Endodermal cell (in vitro differentiated cells): Measurements from ENCODE around the gene TCF20. TPM values are rescaled to one million over a fixed set of nuclear protein-coding genes. Genes with fewer than 3 reads are reported as not detected.

Experiments
- DNase-seq: peaks from one replicate; pipeline ENCODE4 v3.0.0-alpha.2; 2017
- H3K27ac ChIP-seq: 2 replicates; pipeline ENCODE4 v1.5.1; 2013; ENCODE audit warnings: mild to moderate bottlenecking, low read depth, low read length, moderate library complexity
- H3K27me3 ChIP-seq: 2 replicates; pipeline ENCODE4 v1.6.1; 2013; ENCODE audit warnings: mild to moderate bottlenecking, low read length, moderate library complexity; ENCODE audit not compliant: insufficient read depth, control insufficient read depth, poor library complexity, severe bottlenecking
- H3K36me3 ChIP-seq: 2 replicates; pipeline ENCODE4 v1.7.0; 2013; ENCODE audit warnings: mild to moderate bottlenecking, low read length, moderate library complexity; ENCODE audit not compliant: control insufficient read depth, insufficient read depth
- H3K4me1 ChIP-seq: one replicate; pipeline ENCODE4 v1.7.0; 2013; ENCODE audit warnings: low read length; ENCODE audit not compliant: control insufficient read depth, insufficient read depth
- H3K4me3 ChIP-seq: 2 replicates; pipeline ENCODE4 v1.5.1; 2013; ENCODE audit warnings: mild to moderate bottlenecking, low read length, moderate library complexity
- H3K9ac ChIP-seq: 2 replicates; pipeline ENCODE4 v1.6.1; 2013; ENCODE audit warnings: mild to moderate bottlenecking, low read length, moderate library complexity; ENCODE audit not compliant: poor library complexity, severe bottlenecking; ENCODE audit errors: extremely low read depth
- H3K9me3 ChIP-seq: 2 replicates; pipeline ENCODE4 v1.6.1; 2013; ENCODE audit warnings: mild to moderate bottlenecking, low read length, moderate library complexity; ENCODE audit not compliant: control insufficient read depth
- H3K27ac Mint-ChIP-seq: 2 replicates; pipeline ENCODE4 v1.8.0; 2020; ENCODE audit warnings: mixed read lengths
- H3K27me3 Mint-ChIP-seq: 2 replicates; pipeline ENCODE4 v1.8.0; 2021; ENCODE audit warnings: mild to moderate bottlenecking, mixed read lengths; ENCODE audit not compliant: insufficient read depth
- H3K36me3 Mint-ChIP-seq: 2 replicates; pipeline ENCODE4 v1.8.0; 2020; ENCODE audit warnings: low read depth, mixed read lengths
- H3K4me1 Mint-ChIP-seq: 2 replicates; pipeline ENCODE4 v1.8.0; 2020; ENCODE audit warnings: mixed read lengths
- H3K4me3 Mint-ChIP-seq: 2 replicates; pipeline ENCODE4 v1.8.0; 2020; ENCODE audit warnings: mild to moderate bottlenecking, moderate library complexity, mixed read lengths
- H3K9me3 Mint-ChIP-seq: 2 replicates; pipeline ENCODE4 v1.8.0; 2020; ENCODE audit warnings: mild to moderate bottlenecking, mixed read lengths
- WGBS, 2 experiments: methylation state at CpG; one replicate each; pipeline versions ENCODE4 v1.1.5 to v1.1.7; 2013; ENCODE audit warnings: missing lambda C conversion rate in 2 of 2, mixed read lengths in 1 of 2; ENCODE audit not compliant: insufficient coverage in 1 of 2, insufficient read length in 1 of 2; 5-methylcytosine and 5-hydroxymethylcytosine counted together
- total RNA-seq, 2 donors: library from RNA; stranded (reverse); fragmentation: NEBNext Ultra II Directional in 1 of 2; extraction: Animal tissue kit (Norgen Biotek cat#: 25700) in 1 of 2; gene quantifications; 2 replicates in 1 of 2; 3 replicates in 1 of 2; pipeline ENCODE4 v1.2.1, GENCODE V29; 2021
- TF ChIP-seq, protein P1 (sequence below): fragments of 200-600 bp; sonication (generic); conservative IDR thresholded peaks from 2 replicates; pipeline ENCODE4 v1.5.0; 2021; ENCODE audit warnings: antibody characterized with exemption, mild to moderate bottlenecking

Gene TCF20
- total RNA-seq, 2 donors from 2014 or later, result 113 to 134 TPM

DNA sequence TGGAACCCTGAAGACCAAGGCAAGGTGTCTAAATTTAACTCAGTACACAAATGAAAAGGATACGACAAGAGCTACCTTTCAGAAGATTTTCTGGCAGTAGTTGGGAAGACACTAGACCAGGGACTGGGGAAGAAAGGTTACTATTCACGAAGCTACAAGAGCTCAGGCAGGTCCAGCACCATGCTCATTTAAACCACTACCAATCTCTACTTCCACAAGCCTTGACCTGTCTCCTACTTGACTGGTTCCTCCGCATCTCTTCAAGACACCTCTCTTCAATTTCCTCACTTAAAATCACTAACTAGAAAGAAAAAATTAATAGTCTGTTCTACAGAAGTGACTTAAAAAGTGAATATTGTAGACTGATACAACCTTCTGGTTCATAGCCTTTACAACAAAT is 22.9 kb downstream of the TCF20 start:
- Mint-ChIP-seq H3K27ac (no peak overlapping the region), H3K4me1 (peaks cover 12% of the 10 kb centered on the region), H3K4me3 (no peak overlapping the region), H3K9me3 (no peaks in the 10 kb centered on the region), H3K27me3 (no peaks in the 10 kb centered on the region), H3K36me3 (peaks cover 32% of the 10 kb centered on the region)
- WGBS, 2 experiments, result 86 to 98% methylated on average over 1 to 3 of the region's 3 CpGs
- H3K27me3 ChIP-seq, result no peaks in the 10 kb centered on the region
- DNase-seq, result no peak
- no peaks in the 10 kb centered on the region for H3K9me3 ChIP-seq
- H3K36me3 ChIP-seq, result peaks cover 6% of the 10 kb centered on the region
- H3K27ac ChIP-seq, result no peak overlapping the region
- H3K4me1 ChIP-seq, result peaks cover 5% of the 10 kb centered on the region
- no peak overlapping the region for H3K4me3 ChIP-seq
- TF ChIP-seq, protein P1, sequence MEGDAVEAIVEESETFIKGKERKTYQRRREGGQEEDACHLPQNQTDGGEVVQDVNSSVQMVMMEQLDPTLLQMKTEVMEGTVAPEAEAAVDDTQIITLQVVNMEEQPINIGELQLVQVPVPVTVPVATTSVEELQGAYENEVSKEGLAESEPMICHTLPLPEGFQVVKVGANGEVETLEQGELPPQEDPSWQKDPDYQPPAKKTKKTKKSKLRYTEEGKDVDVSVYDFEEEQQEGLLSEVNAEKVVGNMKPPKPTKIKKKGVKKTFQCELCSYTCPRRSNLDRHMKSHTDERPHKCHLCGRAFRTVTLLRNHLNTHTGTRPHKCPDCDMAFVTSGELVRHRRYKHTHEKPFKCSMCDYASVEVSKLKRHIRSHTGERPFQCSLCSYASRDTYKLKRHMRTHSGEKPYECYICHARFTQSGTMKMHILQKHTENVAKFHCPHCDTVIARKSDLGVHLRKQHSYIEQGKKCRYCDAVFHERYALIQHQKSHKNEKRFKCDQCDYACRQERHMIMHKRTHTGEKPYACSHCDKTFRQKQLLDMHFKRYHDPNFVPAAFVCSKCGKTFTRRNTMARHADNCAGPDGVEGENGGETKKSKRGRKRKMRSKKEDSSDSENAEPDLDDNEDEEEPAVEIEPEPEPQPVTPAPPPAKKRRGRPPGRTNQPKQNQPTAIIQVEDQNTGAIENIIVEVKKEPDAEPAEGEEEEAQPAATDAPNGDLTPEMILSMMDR, result no peak
- no peak overlapping the region for H3K9ac ChIP-seq

DNA sequence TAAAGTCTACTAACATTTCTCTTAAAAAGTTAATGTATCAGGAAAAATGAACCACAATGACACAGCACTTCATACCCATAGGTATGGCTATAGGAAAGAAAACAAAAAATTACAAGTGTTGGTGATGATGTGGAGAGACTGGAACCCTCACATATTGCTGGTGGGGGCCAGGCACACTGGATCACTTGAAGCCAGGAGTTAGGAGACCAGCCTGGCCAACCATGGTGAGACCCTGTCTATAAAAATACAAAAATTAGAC is 26.7 kb downstream of the TCF20 start:
- Mint-ChIP-seq H3K4me3 (no peak overlapping the region), H3K4me1 (peaks cover under 1% of the 10 kb centered on the region), H3K27me3 (no peaks in the 10 kb centered on the region), H3K36me3 (peaks cover 36% of the 10 kb centered on the region), H3K27ac (no peak overlapping the region), H3K9me3 (peaks cover 8% of the 10 kb centered on the region)
- Histone ChIP-seq H3K36me3 (peaks cover 22% of the 10 kb centered on the region), H3K27ac (no peak overlapping the region), H3K27me3 (no peaks in the 10 kb centered on the region), H3K4me1 (no peaks in the 10 kb centered on the region), H3K9ac (no peak overlapping the region), H3K9me3 (peaks cover 1% of the 10 kb centered on the region), H3K4me3 (no peak overlapping the region)
- no peak for DNase-seq
- TF ChIP-seq, protein P1, result no peak

DNA sequence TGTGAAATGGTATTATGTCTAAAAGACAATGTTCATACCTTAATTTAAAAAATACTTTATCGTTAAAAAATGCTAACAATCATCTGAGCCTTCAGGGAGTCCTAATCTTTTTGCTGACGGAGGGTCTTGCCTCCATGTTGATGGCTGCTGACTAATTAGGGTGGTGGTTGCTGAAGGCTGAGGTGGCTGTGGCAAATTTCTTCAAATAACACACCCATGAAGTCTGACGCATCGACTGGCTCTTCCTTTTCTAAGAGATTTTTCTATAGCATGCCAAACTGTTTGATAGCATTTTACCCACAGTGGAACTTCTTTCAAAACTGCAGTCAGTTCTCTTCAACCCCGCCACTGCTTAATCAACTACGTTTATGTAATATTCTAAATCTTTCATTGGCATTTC is 33.6 kb downstream of the TCF20 start:
- TF ChIP-seq, protein P1, result no peak
- Histone ChIP-seq H3K9ac (no peak overlapping the region), H3K9me3 (peaks cover 19% of the 10 kb centered on the region), H3K27ac (no peak overlapping the region), H3K4me1 (peaks cover 10% of the 10 kb centered on the region), H3K36me3 (peaks cover 36% of the 10 kb centered on the region), H3K27me3 (no peaks in the 10 kb centered on the region), H3K4me3 (no peak overlapping the region)
- peaks cover 25% of the 10 kb centered on the region for H3K9me3 Mint-ChIP-seq
- no peak overlapping the region for H3K4me3 Mint-ChIP-seq
- peaks cover 23% of the 10 kb centered on the region for H3K4me1 Mint-ChIP-seq
- 96 to 99% methylated on average over 5 to 6 of the region's 6 CpGs for WGBS, 2 experiments
- no peaks in the 10 kb centered on the region for H3K27me3 Mint-ChIP-seq
- H3K27ac Mint-ChIP-seq, result no peak overlapping the region
- peaks cover 42% of the 10 kb centered on the region for H3K36me3 Mint-ChIP-seq
- DNase-seq, result no peak
